ENCODE data around the gene AP5S1. TPM values are rescaled to one million over a fixed set of nuclear protein-coding genes. Genes with fewer than 3 reads are reported as not detected.

Gene AP5S1
- total and polyA plus RNA-seq, 2 of the 13 experiments (the other 11 are each of a cell fraction or from before 2014, with no cell fraction given): 7.9 to 23.2 TPM

- no peak for TF ChIP-seq NFAT5 (CRISPR knock-in tag; IDR thresholded peaks at IDR 0.05)
- TF ChIP-seq EEA1 (CRISPR knock-in tag; IDR thresholded peaks at IDR 0.05; ENCODE audit: borderline replicate concordance): no peak
- TF ChIP-seq, protein P1, sequence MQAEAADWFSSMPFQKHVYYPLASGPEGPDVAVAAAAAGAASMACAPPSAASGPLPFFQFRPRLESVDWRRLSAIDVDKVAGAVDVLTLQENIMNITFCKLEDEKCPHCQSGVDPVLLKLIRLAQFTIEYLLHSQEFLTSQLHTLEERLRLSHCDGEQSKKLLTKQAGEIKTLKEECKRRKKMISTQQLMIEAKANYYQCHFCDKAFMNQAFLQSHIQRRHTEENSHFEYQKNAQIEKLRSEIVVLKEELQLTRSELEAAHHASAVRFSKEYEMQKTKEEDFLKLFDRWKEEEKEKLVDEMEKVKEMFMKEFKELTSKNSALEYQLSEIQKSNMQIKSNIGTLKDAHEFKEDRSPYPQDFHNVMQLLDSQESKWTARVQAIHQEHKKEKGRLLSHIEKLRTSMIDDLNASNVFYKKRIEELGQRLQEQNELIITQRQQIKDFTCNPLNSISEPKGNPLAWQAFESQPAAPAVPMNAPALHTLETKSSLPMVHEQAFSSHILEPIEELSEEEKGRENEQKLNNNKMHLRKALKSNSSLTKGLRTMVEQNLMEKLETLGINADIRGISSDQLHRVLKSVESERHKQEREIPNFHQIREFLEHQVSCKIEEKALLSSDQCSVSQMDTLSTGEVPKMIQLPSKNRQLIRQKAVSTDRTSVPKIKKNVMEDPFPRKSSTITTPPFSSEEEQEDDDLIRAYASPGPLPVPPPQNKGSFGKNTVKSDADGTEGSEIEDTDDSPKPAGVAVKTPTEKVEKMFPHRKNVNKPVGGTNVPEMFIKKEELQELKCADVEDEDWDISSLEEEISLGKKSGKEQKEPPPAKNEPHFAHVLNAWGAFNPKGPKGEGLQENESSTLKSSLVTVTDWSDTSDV (CRISPR knock-in tag; IDR thresholded peaks at IDR 0.05): no peak
- no peak for TF ChIP-seq U2AF2 (IDR thresholded peaks at IDR 0.05; ENCODE audit: low read depth, low read length)
- TF ChIP-seq ZNF12 (CRISPR knock-in tag; IDR thresholded peaks at IDR 0.05): 0 out of 2 replicates have a peak, but pooled peaks have one; percentile 47
- TF ChIP-seq CENPX (CRISPR knock-in tag; IDR thresholded peaks at IDR 0.05): no peak
- no peak for TF ChIP-seq SRSF4 (IDR thresholded peaks at IDR 0.05; ENCODE audit: low read depth, low read length, poor library complexity, severe bottlenecking)
- no peak for TF ChIP-seq ZNF674 (CRISPR knock-in tag; IDR thresholded peaks at IDR 0.05; ENCODE audit: low read depth)
- no peak for TF ChIP-seq SKI (IDR thresholded peaks at IDR 0.05; ENCODE audit: partially characterized antibody)
- TF ChIP-seq CERS6 (CRISPR knock-in tag; IDR thresholded peaks at IDR 0.05): no peak
- no peak for TF ChIP-seq BRF2 (CRISPR knock-in tag; IDR thresholded peaks at IDR 0.05)
- TF ChIP-seq MEIS2 (CRISPR knock-in tag; IDR thresholded peaks at IDR 0.05): no peak
- no peak for TF ChIP-seq MAF1 (CRISPR knock-in tag; IDR thresholded peaks at IDR 0.05; ENCODE audit: borderline replicate concordance)
- no peak for TF ChIP-seq LCORL (IDR thresholded peaks at IDR 0.05)
- no peak for TF ChIP-seq LCORL (CRISPR knock-in tag; IDR thresholded peaks at IDR 0.05)
- no peak for TF ChIP-seq MAFK (conservative IDR thresholded peaks at IDR 0.05 in 1 of 2, IDR thresholded peaks at IDR 0.05 in 1 of 2; ENCODE audit: low read length in 2 of 2)
- TF ChIP-seq ARNT2 (CRISPR knock-in tag; IDR thresholded peaks at IDR 0.05; ENCODE audit: low read depth): no peak
- TF ChIP-seq KDM6A (CRISPR knock-in tag; IDR thresholded peaks at IDR 0.05; ENCODE audit: low read depth): no peak
- TF ChIP-seq ZNF788 (CRISPR knock-in tag; IDR thresholded peaks at IDR 0.05; ENCODE audit: borderline replicate concordance): no peak
- no peak for TF ChIP-seq CENPT (CRISPR knock-in tag; IDR thresholded peaks at IDR 0.05; ENCODE audit: low read depth)
Measured at GRCh38 chr20:3847429-3847940, 27.1 kb downstream of the AP5S1 start (continued).

Measured in HepG2 (cell line).